NCI-H128 (cell line): ENCODE results near the gene RGS3.

Source experiments
- DNase-seq: peaks from one replicate; lab custom pipeline; 2025; ENCODE audit not compliant: unreplicated experiment; lab: John Stamatoyannopoulos, UW

Gene RGS3

GRCh38 chr9:113464286-113464660 lies 746 bp downstream of the RGS3 start:
- no peak for DNase-seq

DNA sequence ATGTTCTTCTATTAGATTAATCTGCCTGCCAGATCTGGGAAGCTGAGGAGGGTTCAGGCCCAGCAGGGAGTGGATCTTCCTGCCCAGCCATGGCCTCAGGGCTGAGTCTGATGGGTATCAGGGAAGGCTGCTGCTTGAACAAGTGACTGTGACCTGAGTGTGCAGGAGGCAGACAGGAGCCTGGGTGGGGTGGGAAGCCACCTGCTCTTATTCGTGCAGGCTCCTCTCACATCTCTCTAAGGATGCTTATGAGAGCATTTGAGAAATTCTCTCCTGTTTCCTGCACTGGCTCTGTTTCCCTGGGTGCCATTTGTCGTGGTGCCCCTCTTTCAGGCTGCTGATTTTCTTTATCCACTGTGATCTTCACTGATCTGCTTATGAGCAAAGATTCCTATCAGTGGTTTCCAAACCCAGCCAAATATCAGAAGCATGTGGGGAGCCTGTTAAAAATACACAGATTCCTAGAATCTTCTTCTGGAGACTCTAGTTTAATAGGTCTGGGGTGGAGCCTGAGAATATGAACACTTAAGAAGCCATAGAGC lies 2.1 kb downstream of the RGS3 start:
- DNase-seq = no peak

- DNase-seq = no peak
These were observed 3.7 kb downstream of the RGS3 start for GRCh38 chr9:113467183-113467582.

- DNase-seq = no peak
These were observed 5.4 kb downstream of the RGS3 start for GRCh38 chr9:113468716-113469448.

DNA sequence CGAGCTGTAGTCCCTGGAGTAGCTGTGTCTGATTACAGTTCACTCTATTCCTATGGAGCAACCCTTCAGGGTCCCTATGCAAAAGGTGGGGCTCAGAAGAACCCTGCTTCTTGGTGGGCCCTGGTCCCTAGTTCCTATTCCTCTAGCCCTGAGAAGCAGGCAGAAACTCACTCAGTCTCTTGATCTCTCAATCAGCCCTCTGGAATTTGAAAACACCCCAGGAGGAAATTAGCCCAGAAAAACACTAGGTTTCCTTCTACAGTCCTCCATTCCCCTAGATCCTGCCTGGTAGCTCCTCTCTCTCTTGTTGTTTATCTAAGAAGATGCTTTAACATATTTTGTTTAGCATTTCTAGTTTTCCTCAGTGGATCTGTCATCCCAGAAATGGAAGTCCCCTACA lies 7.6 kb downstream of the RGS3 start:
- no peak for DNase-seq

DNA sequence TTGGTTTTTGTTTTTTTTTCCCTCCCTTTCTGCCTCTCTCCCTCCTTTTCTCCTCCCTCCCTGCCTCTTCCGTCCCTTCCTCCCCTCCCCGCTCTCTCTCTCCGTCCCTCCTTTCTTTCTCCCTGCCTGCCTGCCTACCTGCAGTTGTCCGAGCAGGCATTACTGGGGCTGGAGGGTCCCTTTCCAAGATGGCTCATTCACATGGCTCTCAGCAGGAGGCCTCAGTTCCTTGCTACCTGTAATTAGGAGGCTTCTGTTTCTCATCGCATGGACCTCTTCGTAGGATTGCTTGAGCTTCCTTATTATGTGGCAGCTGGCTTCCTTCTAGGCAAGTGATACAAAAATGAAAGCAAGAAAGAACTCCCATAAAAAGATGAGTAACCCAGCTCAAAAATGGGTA lies 8.0 kb downstream of the RGS3 start:
- DNase-seq = no peak

DNA sequence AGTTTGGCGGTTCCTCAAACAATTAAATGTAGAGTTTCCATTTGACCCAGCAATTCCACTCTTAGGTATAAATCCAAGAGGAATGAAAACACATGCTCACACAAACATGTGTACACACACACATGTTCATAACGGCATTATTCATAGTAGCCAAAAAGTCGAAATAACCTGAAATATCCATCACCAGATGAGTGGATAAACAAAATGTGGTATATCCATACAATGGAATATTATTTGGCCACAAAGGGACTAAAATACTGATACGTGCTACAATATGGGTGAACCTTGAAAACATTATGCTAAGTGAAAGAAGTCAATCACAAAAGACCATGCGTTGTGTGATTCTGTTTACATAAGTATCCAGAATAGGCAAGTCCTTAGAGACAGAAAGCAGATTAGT lies 8.7 kb downstream of the RGS3 start:
- no peak for DNase-seq

DNA sequence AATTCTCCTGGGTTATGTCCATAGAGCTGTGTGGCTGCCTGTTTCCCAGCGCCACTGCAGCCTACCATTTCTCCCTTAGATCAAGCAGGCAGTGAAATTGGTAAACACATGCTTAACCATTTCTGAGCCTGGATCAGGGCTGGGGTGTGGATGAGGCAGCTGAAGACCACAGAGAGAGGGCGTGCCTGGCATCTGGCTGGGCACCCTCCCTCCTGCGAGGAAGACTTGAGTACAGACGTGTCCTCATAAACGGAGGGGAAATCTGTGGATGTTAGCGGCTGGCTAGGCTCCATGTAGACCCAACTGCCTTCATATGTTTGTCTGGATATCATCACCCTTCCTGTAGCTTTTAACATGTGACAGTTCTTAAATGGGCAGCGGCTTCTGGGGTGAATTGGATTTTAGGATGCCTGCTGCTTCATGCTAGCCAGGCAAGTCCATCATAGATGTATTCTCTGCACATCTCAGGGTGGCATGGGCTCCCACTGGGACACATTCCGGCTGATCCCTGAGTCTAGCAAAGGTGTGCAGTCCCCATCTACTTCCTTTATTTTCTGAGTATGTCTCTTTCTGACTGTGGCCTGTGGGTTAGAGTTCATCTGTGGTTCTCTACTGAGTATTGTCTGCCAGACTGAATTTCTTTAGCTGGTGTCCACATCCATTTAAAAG lies 11.0 kb downstream of the RGS3 start:
- no peak for DNase-seq

- DNase-seq = no peak
These were observed 11.5 kb downstream of the RGS3 start for GRCh38 chr9:113475031-113475430.

- no peak for DNase-seq
These were observed 12.5 kb downstream of the RGS3 start for GRCh38 chr9:113475992-113476391.

- DNase-seq = no peak
These were observed 13.0 kb downstream of the RGS3 start for GRCh38 chr9:113476511-113476916.

GRCh38 chr9:113477058-113477457 lies 13.5 kb downstream of the RGS3 start:
- DNase-seq = no peak

GRCh38 chr9:113477661-113478060 lies 14.1 kb downstream of the RGS3 start:
- no peak for DNase-seq

GRCh38 chr9:113479174-113479621 lies 15.7 kb downstream of the RGS3 start:
- DNase-seq = no peak

- DNase-seq = no peak
These were observed 17.1 kb downstream of the RGS3 start for GRCh38 chr9:113480612-113481011.

DNA sequence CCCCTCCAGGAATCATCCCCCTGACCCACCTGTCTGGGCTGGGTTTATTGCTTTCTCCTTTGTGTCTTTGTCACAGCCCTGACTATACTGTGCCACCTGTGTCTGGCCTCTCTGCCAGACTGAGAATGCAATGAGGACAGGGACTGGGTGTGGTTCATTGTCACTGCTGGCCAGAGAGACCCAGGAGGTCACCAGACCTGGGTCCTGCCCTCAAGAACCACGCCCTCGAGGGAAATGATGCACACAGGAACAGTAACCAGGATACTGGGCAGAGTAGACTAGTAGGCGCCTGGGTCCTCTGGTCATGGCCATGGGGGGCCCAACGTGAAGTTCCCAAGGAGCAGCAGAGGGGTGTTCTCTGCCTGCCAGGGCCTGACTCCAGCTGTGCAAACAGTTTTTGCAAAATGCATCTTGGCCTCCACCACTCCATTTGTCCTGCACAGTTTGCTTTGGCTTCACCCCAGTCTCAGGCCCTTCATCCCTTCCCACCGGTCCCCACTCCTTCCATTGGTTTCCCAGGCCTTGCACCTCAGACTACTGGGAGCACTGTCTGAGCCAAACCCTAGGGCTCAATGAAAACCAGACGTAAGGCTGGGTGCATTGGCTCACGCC lies 17.8 kb downstream of the RGS3 start:
- DNase-seq = no peak

DNA sequence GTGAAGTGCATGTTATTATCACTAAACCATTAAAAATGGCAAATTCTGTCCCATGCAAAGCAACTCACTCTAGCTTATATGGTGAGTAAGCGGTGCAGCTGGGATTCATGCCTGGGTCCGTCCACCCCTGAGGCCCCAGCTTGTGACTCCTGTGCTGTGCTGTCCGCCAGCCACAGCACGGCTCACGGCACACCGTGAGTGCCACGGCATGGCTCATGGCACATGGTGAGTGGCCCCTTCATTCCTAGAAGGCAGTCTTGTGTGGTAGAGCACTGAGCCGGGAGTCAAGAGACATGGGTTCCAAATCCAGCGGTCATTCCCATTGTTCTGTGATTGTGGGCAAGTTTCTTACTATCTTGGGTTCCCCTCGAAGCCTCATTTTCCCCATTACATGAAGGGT lies 18.8 kb downstream of the RGS3 start:
- DNase-seq = no peak

DNA sequence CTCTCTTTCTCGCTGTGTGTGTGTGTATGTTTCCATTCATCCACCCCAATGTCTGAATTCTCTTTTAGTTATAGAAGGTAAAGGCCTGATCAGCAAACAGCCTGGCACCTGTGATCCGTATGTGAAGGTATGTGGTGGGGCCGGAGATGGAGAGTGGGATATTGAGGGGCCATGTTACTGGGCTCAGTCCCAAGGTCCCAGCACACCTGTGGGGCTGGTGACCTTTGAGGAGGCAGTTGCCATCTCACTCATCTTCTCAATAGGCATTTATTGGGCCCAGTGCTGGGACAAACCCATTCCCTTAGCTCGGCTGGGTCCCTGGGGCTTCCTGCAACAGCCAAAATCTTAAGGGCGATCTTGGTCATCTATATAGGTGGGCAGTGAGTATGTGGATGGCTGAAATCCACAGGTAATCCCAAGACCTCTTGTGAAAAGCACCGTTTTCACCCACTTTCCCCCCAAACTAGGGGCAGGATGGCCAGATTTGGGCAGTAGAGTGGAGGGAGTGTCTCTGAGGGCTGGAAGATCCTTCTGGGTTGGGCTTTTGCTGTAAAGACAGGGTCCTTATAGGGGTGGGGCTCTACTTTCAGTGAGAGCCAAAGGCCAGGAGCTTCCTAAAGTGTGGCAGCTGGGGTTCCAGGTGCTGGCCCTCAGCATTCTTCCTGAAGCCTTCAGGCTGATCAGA lies 19.6 kb downstream of the RGS3 start:
- no peak for DNase-seq

- DNase-seq = no peak
These were observed 20.2 kb downstream of the RGS3 start for GRCh38 chr9:113483676-113484257.

- DNase-seq = no peak
These were observed 20.8 kb downstream of the RGS3 start for GRCh38 chr9:113484258-113484730.

GRCh38 chr9:113485761-113486115 lies 22.2 kb downstream of the RGS3 start:
- DNase-seq = no peak
